HG03139 (cell line): ENCODE measurements around the gene ASPSCR1.

ENCODE experiments used
- ATAC-seq: cut with Tn5 transposase; IDR thresholded peaks from one replicate; pipeline ENCODE4 v1.9.1; 2021; ENCODE audit not compliant: unreplicated experiment

ASPSCR1 gene

DNA sequence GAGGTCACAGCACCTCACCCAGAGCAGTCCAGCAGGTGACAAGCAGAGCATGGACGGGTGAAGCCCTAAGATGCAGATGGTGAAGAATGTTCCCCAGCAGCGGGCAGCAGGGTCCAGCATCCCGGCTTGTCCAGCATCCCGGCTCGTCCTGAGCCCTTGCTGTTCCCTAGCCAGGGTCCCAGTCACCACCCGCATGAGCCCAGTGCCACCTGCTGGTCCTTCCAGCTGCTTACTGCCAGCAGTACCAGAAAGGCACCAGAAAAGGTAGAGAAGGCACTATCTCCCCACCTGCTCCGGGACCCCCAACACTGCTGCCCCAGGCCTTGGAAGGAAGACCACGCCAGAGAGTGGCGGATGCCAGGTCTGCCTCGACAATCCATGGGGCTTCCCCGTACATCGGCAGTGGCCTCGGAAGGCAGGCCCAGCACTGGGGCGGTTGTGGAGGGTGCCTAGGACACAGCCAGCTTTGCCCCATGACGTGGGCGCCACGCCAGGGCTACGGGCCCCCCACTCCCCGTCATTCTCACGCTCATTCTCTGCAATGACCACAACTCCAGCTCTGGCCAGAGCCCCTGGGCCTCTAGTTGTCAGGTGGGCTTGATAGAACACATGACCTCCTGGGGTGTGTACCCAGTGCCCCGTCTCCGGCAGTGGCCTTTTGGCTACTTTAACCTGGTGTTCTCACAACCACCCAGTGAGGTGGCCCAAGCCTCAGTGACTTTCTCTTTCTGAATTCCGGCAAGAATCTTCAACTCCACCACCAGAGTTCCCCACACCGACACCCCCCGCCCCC, 43.9 kb downstream of the ASPSCR1 start:
- ATAC-seq: no peak

DNA sequence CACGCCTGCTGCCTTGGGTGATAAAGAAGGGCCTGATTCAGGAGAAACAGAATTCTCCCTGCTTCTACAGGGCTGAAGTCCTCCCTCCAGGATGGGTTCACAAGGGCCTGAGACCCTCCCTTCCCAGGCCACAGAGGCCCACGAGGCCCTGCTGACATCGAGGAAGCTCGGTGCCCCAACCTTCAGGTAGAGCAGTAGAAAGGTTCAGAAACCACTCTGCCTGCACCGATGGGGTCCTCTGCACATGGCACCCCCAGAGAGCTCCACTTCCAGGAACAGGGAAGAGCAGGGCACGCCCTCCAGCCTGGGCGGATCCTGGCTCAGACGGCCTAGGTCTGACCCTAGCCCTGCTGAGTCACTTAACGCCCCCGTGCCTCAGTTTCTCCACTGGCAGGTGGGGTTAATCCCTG, 44.5 kb downstream of the ASPSCR1 start:
- no peak for ATAC-seq

DNA sequence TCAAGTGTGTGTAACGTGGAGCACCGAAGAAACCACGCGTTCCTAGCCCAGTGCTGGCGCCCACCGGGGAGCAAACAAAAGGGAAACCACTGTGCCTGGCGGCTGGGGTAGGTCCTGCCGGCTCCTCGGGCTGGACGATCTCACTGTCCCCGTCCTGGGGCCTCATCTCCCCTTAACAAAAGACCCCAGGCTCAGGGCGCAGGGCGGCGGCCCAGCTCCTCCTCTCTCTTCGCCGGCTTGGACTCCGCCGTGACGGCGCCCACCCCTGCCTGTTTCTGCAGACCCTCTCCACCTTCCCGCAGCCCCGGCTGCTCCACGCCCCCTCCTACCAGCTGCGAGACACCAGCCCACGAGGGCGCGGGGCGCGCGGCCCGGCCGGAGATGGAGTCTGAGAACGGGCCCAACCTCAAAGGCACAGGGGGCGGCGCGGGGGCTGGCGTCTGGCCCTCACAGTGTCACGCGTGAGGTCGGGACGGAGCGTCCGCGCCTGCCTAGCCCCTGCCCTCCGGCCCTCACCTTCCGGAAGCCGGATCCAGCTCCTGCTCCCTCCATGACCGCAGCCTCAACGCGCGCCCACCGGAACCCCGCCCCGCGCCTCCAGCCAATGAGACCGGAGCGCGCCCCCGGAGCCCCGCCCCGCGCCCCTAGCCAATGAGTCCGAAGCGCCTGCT, 45.0 kb downstream of the ASPSCR1 start, which contains the start of gene CENPX:
Gene CENPX (minus strand): TSS at position 569 of the 671 bp plus-strand sequence. CDS start 17 bp downstream, at position 552.
- no peak for ATAC-seq

DNA sequence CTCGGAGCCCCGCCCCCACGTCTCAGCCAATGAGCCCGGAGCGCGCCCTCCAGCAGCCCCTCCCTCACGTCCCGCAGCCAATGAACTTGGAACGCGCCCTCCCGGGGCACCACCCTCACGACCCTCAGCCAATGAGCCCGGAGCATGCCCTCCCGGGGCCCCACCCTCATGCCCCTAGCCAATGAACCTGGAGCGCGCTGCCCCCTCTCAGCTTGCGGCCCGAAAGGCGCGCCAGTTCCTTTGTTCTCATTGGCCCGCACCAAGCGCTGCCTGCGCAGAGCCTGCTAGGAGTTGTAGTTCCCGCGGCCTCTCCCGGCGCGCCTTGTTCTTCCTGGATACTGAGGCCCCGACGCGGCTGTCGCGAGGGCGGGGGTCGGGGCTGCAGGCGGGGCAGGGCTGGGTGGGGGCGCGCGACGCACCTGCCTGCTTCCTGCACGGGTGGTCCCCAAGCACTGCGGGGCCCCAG, 45.6 kb downstream of the ASPSCR1 start, which contains the start of gene LRRC45:
Gene LRRC45 (plus strand): TSS at position 325 of the 466 bp plus-strand sequence. CDS start 339 bp downstream, outside the sequence.
- ATAC-seq: peak; percentile 81

DNA sequence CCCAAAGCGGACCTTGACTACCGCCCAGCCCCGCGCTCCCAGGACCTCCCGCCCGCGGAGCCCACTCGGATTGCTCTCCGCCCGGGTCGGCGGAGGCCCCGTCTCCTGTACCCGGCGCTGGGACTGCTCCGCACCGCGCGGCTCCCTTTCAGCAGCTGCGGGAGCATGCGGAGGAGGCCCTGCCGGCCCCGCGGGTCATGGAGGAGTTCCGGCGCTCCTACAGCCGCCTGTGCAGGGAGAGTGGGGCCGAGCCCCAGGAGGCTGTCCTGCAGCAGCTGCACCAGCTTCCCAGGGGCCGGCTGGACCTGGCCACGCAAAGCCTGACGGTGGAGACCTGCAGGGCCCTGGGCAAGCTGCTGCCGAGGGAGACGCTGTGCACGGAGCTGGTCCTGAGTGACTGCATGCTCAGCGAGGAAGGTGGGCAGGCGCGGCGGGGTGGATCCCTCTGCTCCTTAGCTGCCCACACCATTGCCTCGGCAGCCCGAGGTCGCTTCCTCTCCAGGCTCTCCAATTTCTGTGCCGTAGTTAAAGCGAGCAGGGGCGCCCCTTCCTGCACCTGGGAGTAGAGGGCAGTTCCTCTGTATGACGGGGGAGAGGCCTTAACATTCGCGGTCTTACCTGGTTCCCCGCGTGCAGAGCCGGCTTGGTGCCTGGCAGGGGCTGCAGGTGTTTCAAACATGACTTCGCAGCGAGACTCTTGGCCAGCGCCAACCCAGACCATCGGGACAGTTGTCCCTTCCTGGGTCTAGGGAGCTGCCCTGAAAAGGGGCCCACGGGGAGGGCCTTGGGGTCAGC, 46.2 kb downstream of the ASPSCR1 start:
- ATAC-seq: peak; percentile 8

DNA sequence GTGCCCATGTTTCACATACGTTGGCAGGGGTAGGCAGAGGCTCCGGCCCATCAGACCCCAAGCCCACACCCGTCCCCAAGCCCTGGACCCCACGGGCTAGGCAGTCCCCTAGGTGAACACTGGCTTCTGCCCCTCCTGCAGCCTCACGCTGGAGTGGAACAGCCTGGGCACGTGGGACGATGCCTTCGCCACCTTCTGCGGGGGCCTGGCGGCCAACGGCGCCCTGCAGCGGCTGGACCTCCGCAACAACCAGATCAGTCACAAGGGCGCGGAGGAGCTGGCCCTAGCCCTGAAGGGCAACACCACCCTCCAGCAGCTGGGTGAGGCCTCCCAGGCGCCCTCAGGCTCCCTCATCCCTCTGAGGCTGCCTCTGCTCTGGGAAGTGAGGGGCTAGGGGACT, 47.4 kb downstream of the ASPSCR1 start:
- no peak for ATAC-seq

DNA sequence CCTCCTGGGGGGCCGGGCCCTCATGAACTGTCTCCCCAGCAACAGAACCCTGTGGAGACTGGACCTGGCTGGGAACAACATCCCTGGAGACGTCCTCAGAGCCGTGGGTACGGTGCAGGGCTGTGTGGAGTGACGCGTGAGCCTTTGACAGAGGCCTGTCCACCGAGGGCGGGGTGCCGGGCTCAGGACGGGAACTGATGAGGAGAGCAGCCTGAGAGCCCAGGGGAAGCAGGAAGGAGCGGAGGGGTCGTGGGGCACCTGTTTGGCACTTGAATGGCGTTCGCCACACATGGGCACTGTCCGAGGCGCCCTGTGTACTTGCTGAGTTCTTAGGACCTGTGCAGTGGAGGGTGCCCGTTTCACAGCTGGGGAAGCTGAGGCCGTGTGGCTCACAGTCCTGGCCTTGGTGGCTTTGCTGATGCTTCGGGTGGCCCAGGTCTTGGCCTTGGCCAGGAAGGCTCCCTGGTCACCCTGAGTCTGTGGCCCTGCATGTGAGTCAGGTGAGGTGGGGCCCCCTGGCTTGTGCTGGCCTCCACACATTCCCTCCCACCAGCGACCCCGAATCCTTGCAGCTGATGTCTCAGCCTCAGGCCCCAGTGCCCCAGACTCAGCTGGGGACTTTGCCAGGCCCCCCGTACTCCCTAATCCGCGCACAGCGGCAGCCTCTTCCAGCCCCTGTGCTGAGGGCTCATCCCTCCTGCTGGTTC, 48.1 kb downstream of the ASPSCR1 start:
- ATAC-seq: no peak

DNA sequence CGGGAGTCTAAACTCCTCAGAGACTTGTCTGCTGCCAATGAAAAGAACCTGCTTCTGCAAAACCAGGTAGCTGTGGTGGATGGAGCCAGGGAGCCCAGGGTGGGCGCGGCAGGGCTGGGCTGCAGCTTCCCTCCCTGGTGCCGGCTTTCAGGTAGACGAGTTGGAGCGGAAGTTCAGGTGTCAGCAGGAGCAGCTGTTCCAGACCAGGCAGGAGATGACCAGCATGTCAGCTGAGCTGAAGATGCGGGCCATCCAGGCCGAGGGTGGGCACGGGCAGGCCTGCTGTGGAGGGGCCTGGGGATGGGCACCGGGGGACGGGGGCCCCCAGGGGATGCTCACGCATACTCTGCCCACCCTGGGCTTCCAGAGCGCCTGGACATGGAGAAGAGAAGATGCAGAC, 50.8 kb downstream of the ASPSCR1 start:
- ATAC-seq: no peak

DNA sequence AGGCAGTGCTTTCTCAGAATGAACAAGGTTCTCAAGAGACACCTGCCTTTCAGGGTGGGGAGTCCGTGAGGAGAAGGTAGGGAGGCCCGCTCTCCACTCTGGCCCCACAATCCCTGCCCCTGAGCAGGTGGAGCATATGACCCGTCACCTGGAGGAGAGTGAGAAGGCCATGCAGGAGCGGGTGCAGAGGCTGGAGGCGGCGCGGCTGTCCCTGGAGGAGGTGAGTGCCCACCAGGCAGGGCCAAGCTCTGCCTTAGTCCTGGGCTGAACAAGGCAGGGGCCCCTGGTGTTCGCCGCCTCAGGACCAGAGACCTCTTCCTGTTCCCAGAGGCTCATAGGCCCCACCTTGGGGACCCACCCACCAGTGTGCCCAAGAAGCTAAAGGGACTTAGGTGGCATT, 51.5 kb downstream of the ASPSCR1 start:
- ATAC-seq: no peak

DNA sequence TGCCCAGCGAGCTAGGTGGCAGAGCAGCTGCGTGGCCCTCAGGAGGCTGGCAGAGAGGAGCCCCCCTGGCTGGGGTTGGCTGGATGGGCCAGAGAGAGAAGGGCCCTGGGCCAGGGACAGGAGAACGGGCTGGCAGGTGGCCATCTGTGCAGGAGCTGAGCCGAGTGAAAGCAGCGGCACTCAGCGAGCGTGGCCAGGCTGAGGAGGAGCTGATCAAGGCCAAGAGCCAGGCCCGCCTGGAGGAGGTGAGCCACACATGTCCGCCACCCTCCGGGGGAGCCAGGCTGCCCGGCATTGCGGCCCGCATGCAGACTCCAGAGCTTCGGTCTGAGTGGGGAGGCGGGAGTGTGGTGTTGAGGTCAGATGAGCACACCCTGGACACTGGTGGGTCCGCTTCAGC, 52.0 kb downstream of the ASPSCR1 start:
- ATAC-seq: no peak

DNA sequence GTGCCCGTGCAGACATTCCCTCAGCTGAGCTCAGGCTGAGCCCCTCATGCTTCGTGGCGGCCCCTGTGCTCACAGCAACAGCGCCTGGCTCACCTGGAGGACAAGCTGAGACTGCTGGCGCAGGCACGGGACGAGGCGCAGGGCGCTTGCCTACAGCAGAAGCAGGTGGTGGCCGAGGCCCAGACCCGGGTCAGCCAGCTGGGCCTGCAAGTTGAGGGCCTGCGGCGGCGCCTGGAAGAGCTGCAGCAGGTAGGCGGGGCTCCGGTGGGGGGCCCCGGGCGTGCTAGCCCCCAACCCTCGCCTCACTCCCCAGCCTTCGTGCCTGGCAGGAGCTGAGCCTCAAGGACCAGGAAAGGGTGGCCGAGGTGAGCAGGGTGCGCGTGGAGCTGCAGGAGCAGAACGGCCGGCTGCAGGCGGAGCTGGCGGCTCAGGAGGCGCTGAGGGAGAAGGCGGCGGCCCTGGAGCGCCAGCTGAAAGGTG, 52.6 kb downstream of the ASPSCR1 start:
- ATAC-seq: no peak

DNA sequence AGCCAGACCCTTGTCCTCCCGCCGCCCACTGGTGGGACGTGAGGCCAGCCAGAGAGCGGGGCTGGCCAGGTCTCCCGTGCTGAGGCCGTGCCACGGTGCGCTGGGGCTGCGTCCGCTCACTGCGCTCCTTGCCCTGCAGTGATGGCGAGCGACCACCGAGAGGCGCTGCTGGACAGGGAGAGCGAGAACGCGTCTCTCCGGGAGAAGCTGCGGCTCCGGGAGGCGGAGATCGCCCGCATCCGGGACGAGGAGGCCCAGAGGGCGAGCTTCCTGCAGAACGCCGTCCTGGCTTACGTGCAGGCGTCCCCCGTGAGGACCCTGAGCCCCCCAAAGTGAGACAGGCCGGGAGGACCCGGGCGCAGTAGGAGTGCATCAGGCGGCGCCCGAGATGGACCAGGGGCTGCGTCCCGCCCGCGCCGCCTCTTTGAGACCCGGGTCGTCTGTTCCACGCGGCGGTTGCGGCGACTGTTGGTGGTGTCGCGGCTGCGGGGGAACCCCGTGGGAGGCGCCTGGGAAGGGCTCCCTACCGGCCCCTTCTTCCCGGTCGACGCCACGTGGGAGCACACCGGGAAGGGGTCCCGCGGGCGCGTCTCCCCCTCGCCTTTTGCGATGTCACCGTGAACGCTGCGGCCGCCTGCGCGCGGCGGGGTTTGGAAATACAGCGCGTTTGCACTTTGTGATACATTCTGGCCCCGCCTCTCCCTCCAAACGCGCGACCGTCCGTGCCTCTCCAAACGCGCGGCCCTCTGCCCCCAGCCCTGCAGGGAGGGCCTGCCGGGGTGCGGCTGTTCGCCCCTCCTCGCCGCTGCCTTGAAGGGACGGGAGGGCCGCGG, 53.3 kb downstream of the ASPSCR1 start:
- ATAC-seq: no peak

DNA sequence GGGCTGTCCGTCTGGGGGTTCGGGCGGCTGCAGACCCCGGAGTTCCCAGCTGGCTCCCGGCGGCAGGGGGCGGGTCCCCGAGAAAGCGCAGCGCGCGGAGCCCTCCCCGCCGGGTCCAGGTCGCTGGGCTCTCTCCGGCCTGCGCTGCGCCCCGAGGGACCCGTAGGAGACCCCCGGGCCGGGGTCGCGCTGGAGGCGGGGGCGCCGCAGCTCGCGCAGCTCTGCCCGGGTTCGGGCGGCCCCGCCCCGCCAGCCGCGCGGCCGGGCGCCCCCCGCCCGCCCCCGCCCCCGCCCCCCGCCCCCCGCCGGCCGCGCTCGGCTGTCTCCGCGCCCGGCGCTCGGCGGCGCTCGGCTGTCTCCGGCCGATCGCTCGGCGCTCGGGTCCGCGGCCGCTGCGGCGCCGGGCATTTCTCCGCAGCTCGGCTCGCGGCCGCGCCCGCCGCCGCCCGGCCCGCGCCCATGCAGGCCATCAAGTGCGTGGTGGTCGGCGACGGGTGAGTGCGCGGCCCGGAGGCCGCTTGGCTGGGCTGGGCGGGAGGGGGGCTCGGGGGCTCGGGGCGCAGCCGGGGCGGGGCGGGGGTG, 54.0 kb downstream of the ASPSCR1 start, which contains the start of gene RAC3:
Gene RAC3 (plus strand): TSS at position 376 of the 582 bp plus-strand sequence. CDS start 84 bp downstream, at position 460.
- no peak for ATAC-seq

DNA sequence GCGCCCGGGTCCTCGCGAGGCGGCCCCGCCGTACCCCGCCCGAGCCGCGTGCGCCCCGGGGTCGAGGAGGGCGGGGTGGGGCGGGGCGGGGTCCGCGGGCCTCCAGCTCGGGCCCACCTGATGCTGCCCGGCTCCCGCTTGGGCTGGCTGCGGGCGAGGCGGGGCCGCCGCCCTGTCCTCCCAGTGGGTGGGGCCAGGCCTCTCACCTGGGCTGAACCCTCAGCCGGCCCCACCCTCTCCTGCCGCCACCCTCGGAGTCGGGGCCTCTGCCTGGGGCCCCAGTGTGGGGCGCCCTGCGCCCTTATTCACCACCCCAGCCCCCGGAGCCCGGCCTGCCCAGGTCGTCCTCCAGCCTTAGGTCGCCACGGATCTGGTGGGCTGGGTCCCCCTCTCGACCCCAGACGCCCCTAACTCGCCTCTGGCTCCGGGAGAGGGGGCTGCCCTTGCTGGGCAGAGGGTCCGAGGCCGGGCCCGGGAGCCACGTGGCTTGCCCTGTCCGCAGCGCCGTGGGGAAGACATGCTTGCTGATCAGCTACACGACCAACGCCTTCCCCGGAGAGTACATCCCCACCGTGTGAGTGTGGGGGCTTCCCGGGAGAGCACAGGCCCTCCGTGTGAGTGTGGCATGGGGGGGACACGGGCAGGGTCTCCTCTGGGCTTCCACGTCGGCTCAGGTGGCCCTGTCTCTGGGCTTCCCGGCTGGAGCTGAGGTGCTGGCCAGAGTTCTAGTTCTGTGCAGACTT, 54.6 kb downstream of the ASPSCR1 start:
- ATAC-seq: no peak

DNA sequence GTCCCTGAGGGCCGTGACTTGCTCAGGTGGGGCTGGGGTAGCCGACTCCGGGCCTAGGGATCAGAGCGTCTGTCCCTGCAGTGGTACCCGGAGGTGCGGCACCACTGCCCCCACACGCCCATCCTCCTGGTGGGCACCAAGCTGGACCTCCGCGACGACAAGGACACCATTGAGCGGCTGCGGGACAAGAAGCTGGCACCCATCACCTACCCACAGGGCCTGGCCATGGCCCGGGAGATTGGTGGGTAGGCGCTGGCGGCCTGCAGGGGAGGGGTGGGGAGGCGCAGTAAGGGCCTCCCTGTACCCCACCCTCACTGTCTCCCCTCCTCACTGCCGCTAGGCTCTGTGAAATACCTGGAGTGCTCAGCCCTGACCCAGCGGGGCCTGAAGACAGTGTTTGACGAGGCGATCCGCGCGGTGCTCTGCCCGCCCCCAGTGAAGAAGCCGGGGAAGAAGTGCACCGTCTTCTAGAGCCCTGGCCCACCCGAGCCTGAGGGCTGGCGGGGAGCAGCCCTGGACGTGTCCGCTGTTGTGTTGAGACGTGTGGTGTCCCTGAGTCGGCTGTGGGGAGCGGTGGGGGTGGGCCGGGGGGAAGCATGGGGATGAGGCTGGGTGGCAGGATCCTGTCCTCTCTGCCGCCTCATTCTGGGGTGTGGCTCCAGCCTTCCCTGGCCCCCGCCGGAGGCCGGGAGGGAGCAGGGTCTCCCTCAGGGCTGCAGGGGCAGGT, 56.1 kb downstream of the ASPSCR1 start:
- no peak for ATAC-seq

DNA sequence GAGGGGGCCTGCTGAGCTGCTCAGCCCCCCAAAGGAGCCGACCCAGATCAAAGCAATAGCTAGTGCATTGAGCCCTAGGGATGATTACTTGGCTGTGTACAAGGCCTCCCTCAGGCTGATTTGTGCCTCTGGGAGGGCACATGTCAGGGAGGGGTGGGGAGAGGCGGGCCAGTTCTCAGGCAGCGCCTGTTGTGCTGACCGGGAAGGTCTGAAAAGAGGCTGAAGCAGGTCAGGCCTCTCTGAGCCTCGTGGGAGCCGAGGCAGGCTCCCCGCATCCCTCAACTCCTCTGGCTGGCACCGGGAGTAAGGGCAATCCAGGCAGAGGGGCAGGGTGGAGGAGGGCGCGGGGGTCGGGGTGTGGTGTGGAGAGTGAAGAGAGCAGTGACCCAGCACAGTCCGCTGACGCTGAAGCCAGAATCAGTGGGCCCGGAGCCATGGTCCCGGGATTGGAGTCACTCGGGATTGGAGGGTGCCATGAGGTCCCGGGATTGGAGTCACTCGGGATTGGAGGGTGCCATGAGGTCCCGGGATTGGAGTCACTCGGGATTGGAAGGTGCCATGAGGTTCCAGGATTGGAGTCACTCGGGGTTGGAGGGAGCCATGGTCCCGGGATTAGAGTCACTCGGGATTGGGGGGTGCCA, 57.1 kb downstream of the ASPSCR1 start:
- ATAC-seq: no peak

DNA sequence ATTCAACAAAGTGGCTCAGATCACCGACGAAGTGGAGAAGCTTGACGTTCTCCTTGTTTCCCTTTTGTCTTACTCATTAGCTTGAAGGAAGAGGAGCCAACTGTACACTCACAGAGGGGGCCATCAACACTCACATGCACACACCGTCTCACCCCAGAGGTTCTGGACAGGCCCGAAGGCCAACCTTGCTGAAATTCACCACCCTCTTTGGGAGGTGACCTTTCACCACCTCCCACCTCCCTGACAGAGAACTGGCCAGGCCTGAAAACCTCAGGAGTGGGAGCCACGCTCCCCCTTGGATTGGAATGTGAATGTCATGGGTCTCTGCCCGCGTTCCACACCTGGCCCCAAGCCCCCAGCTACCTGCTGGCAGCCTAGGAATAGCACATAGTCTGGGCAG, 58.1 kb downstream of the ASPSCR1 start:
- no peak for ATAC-seq
